GM18867 (cell line): ENCODE measurements around the gene ARHGAP15.
A peak's percentile ranks its signal among the peaks of the same experiment; 100 is the strongest.

Experiments
- ATAC-seq: cut with Tn5 transposase; IDR thresholded peaks from one replicate; pipeline ENCODE4 v1.9.1; 2021; ENCODE audit warnings: mild to moderate bottlenecking, moderate library complexity; ENCODE audit not compliant: unreplicated experiment

Gene ARHGAP15

GRCh38 chr2:143564419-143564818, 435.2 kb downstream of the ARHGAP15 start:
- peak; percentile 94 for ATAC-seq

GRCh38 chr2:143571747-143572146, 442.5 kb downstream of the ARHGAP15 start:
- no peak for ATAC-seq

- no peak for ATAC-seq
These were observed 443.2 kb downstream of the ARHGAP15 start for GRCh38 chr2:143572421-143572820.

- ATAC-seq, result no peak
These were observed 444.9 kb downstream of the ARHGAP15 start for GRCh38 chr2:143574069-143574468.

GRCh38 chr2:143575340-143575739, 446.1 kb downstream of the ARHGAP15 start:
- ATAC-seq, result no peak

GRCh38 chr2:143577489-143577888, 448.3 kb downstream of the ARHGAP15 start:
- ATAC-seq, result no peak

GRCh38 chr2:143579456-143579855, 450.2 kb downstream of the ARHGAP15 start:
- no peak for ATAC-seq

GRCh38 chr2:143581134-143581533, 451.9 kb downstream of the ARHGAP15 start:
- ATAC-seq, result no peak

GRCh38 chr2:143582046-143582747, 453.0 kb downstream of the ARHGAP15 start:
- no peak for ATAC-seq

- ATAC-seq, result no peak
These were observed 455.7 kb downstream of the ARHGAP15 start for GRCh38 chr2:143584936-143585335.

- no peak for ATAC-seq
These were observed 456.9 kb downstream of the ARHGAP15 start for GRCh38 chr2:143586119-143586518.

- no peak for ATAC-seq
These were observed 459.5 kb downstream of the ARHGAP15 start for GRCh38 chr2:143588746-143589145.

GRCh38 chr2:143594161-143594560, 464.9 kb downstream of the ARHGAP15 start:
- ATAC-seq, result no peak

GRCh38 chr2:143594745-143595144, 465.5 kb downstream of the ARHGAP15 start:
- ATAC-seq, result no peak

GRCh38 chr2:143600116-143600515, 470.9 kb downstream of the ARHGAP15 start:
- ATAC-seq, result no peak

- no peak for ATAC-seq
These were observed 472.6 kb downstream of the ARHGAP15 start for GRCh38 chr2:143601828-143602227.

- ATAC-seq, result no peak
These were observed 473.9 kb downstream of the ARHGAP15 start for GRCh38 chr2:143603035-143603655.

GRCh38 chr2:143603846-143604565, 474.8 kb downstream of the ARHGAP15 start:
- no peak for ATAC-seq

- ATAC-seq, result no peak
These were observed 475.3 kb downstream of the ARHGAP15 start for GRCh38 chr2:143604566-143604959.

- ATAC-seq, result no peak
These were observed 478.2 kb downstream of the ARHGAP15 start for GRCh38 chr2:143607231-143608062.

- no peak for ATAC-seq
These were observed 478.8 kb downstream of the ARHGAP15 start for GRCh38 chr2:143608063-143608423.
